Activated CD4-positive, alpha-beta T cell treated with anti-CD3 and anti-CD28 coated beads, Interleukin-2, amount 50 U/mL, for 1 hour (primary cell): ENCODE results near the gene SLC39A11.
"Not testable (repeated sequence)": the region's sequence is repeated elsewhere in the genome, so short reads cannot be mapped to it uniquely, and the experiment has no call there.

Source experiments
- DNase-seq: peaks from one replicate; pipeline ENCODE4 v3.0.0-alpha.2; 2020

The SLC39A11 gene

DNA sequence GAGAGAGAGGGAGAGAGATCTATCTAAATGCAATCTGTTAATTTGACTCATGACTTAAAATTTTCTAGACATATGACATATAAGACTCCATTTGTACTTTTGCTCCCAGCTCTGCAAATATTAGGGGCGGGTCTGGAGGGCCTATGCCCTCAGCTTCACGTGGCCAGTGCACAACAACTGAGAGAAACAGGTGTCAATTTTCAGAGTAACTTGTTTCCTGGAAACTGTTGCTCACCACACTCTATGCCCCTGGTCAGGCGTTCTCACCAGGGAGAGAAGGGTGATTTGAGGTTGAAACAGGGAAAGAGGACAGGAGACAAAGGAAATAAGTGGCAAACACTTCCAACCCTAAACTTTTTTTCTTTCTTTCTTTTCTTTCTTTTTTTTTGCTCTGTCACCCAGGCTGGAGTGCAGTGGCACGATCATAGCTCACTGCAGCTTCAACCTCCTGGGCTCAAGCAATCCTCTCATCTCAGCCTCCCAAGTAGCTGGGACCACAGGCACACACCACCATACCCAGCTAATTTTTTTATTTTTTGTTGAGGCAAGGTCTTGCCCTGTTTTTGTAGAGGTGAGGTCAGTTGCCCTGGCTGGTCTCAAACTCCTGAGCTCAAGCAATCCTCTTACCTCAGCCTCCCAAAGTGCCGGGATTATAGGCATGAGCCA, 270.0 kb downstream of the SLC39A11 start:
- no peak for DNase-seq

DNA sequence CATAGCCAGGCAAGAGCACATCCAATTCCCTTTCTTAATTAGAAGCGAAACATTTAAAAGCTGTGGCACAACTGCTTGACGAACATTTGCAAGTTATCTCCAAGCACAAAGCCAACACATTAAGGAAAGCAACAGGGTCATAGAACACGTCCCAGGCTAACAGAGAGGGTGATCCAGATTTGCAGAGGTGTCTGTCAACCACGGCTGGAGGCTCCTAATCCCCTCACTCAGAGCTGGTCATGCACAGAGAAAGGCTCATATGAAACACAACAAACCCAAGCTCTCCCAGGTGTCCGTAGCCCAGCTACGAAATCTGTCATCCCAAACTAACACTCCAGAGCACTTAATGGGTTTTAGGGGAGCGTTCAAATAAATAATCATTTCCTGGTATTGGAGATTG, 276.1 kb downstream of the SLC39A11 start:
- DNase-seq: no peak

GRCh38 chr17:72813481-72813880, 279.0 kb downstream of the SLC39A11 start:
- DNase-seq: no peak

DNA sequence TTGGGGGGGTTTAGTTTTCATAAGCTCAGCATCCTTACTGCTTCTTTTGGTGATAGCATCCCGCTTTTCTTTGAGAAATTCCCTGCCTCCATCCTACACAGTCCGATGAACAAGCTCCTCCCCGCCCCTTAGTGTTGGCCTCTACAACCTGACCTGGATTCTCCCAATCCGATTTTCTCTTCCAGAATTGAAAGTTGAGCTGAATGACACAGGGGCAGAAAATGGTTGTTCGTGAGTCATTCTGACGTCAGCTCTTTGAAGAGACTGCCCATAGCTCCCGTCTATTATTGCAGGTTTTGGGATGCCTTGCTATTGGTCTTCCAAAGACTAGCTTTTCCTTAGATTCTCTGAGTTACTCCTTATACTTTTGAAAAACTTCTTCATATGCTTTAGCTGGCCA, 279.7 kb downstream of the SLC39A11 start:
- no peak for DNase-seq

DNA sequence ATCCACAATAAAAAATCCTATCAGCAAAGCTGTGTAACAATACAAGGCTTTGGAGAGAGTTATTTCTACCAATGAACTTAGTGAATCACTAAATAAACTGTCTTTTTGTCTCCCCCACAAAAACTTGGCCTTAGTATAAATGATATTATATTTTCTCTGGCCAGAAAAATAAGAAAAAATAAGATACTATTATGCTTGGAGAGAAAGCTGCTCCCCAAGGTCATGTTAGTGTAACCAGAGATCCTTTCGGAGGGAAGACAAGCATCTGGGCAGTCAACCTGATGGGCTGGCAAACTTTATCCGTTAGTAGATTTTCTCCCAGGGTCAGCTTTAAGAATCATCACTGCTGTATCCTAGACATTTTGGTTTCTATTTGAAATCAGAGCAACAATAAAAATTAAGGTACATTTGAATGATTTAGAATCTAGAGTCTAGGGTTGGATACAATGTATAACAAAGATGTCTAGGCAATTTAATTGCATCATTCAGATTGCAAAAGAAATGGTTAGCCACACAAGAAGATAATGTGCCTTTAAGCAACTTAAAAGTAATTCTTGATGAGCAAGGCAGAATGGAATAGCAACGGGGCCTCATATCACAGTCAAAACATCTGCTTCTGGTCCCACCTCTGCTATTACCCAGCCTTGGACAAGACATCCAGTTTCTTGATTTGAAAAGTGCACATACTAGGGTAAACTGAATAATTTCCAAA, 280.4 kb downstream of the SLC39A11 start:
- DNase-seq: no peak

DNA sequence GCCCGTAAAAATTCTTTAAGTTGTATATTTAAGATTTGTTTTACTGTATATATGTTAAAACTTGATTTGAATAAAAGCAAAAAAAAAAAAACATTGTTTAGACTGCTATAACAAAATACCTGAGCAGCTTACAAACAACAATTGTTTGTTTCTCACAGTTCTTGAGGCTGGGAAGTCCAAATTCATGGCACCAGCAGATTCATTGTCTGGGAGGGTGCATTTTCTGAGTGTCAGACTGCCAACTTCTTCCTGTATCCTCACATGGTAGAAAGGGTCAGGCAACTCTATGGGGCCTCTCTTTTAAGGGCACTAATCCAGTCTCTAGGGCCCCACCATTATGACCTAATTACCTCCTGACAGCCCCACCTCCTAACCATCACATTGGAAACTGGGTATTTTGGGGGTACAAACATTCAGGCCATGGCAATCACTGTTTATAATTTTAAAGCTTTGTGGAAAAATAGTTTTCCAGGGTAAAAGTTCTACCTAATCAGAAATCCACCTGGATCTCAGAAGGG, 281.4 kb downstream of the SLC39A11 start:
- no peak for DNase-seq

GRCh38 chr17:72806011-72806410, 286.5 kb downstream of the SLC39A11 start:
- no peak for DNase-seq

DNA sequence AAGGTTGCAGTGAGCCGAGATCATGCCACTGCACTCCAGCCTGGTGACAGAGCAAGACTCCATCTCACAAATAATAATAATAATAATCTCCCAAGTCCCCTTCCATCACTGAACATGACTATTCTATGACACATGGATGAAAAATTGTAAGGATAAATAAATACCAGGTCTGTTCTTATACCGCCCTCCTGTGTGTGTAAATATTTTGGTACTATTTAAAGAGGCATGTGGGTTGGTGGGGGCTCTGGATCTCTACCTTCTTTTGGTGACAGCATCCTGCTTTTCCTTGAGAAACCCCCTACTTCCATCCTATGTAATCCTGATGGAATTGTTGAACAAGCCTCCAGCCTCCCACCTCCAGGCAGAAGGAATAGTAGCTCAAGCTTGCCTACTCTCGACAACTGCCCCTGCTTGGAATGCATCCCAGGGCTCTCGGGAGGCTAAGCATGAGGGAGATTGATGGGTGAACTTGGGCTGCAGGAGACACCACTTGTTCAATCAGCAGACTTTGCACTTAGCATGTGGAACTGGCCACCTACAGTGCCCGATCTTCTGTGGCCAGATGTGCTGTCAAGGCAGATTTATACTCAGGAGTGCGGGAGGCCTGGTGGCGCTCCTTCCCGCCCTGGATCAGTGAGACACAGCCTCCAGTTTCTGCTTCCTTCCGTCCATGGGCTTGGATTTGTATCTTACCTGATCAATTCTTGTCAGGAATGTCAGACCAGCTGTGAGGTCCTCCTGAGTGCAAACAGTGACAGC, 287.4 kb downstream of the SLC39A11 start:
- DNase-seq: no peak

- DNase-seq: no peak
Measured at GRCh38 chr17:72802726-72803125, 289.8 kb downstream of the SLC39A11 start.

DNA sequence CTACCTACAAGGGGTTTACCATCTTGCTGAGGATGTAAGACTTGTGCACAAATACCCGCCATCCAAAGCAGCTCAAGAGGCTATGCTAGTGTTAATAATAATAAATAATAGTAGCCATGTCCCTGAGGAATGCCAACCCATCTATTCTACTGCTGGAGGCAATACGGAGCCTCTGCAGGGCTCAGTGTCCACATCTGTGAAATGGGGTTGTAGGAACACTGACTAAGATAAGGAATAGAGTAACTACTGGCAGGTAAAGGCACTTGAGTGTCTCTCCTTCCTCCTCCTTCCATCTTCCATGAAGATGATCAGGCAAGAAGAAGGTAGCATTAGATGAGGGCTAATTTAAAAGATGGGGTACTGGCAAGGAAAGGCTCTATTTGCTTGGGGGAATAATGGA, 295.3 kb downstream of the SLC39A11 start:
- no peak for DNase-seq

GRCh38 chr17:72795941-72796340, 296.5 kb downstream of the SLC39A11 start:
- DNase-seq: no peak

DNA sequence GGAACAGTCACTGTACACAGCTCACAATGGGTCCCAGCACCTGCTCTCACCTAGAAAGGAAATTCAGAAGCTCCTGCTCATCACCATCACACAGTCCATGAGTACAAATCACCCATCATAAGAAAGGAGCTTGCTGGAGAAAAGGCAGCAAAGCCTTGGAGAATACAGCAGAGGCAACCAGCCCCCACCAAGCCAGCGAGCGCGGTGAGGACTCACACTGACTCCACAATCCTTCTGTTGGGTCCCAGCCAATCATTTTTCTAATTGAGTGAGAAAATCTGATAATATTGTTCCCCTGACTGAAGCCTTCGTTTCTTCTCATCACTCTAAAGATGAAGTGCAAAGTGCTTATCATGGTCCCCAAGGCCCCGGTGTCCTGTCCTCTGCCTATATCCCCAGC, 298.3 kb downstream of the SLC39A11 start:
- DNase-seq: no peak

DNA sequence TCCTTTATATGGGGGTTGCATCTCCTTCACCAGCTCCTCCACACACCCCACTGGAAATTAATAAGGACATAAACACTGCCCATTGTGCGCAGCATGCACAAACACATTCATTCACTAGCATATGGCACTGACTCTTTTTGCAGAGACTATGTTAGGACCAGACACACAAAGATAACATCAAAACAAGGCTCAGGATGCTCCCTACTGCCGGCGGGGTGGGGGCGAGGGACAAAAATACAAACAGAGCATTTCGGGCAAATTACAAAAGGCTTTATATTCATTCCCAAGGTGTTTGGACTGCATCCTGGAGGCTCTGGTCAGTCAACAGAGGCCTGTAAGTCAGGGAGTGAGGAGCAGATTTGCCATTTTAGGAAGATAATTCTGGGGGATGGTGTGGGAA, 299.7 kb downstream of the SLC39A11 start:
- DNase-seq: no peak

DNA sequence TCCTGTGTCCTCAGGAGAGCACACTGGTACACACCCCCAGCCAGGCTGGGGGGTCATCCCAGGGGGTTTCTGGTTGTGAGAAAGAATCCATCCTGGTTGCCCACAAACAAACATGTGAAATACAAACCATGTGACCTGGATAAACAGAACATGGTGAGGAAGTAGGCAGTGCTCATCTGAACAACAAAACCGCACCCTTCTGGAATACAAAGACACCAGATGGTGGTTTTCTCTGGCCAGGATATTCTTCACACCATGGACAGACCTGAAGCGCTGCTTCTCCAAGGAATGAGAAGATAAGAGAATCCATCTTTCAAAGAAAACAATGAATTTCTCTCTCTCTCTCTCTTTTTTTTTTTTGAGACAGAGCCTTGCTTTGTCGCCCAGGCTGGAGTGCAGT, 302.3 kb downstream of the SLC39A11 start:
- DNase-seq: no peak

GRCh38 chr17:72789711-72790110, 302.8 kb downstream of the SLC39A11 start:
- no peak for DNase-seq

- no peak for DNase-seq
Measured at GRCh38 chr17:72788950-72789585, 303.4 kb downstream of the SLC39A11 start.

DNA sequence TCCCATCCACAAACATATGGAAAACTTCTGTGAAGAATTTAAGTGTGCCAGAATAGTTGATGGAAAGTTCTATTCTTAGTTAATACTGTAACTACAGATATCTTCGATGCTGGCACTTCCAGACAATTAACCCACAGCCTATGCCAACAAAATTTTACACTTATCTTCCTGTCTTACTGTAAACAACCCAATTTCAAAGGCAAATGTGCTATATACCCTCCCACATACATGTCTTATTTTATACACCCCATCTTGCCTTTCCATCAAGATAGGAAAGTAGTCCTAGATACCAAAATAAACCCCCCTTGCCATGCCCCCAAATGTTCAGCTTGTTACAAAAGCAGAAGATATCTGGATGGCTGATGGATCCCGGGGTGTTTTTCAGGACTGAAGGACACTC, 306.3 kb downstream of the SLC39A11 start:
- DNase-seq: no peak

GRCh38 chr17:72782985-72783701, 309.3 kb downstream of the SLC39A11 start:
- DNase-seq: no peak

DNA sequence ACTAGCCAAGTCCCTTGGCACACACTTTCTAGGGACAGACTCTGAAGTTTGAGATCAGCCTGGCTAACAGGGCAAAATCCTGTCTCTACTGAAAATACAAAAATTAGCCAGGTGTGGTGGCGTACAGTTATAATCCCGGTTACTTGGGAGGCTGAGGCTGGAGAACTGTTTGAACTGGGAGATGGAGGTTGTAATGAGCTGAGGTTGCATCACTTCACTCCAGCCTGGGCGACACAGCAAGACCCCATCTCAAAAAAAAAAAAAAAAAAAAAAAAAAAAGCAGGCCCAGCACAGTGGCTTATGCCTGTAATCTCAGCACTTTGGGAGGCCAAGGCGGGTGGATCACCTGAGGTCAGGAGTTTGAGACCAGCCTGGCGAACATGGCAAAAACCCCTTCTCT, 310.1 kb downstream of the SLC39A11 start:
- not testable (repeated sequence) for DNase-seq

DNA sequence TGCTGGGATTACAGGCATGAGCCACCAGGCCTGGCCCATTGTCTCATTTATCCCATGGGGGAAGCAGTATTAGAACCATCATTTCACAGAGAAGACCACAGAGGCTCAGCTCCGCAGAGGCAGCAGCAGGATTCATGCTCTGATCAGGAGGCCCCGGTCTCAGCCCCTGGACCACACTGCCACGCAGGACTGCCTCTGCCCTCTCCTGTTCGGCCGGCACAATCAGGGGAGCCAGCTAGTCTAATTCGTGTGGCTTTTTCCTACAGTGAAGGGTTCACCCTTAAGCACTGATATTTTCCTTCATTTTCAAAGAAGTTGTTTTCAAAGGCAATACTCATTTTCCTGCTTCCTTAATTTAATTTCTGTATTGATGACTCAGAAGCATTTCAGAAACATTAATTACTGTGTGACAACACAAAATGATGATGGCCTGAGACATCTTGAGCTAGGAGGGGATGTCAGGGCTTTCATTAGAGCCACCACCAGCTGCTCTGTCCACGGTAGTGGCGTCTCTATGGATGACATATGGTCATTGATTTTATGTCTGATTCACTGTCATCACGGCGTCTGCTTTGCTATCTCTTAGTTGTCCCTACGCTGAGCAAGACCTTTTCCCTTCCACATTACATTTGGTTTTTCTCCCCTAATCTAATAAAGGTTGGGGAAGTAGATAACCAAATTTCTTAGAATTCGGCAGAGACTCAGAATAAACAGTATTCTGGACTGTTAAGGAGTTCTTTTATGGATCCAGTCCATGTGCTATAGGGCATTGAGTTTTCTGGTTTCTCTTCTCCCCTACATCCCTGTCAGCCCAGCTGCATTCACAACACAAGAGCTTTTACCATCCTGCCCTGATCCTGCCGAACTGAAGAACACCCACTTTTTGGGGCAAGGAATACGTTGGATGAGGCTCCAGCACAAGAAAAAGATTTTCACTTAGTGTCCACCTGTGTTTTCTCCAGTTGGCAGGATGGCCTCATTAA, 314.0 kb downstream of the SLC39A11 start:
- DNase-seq: no peak

- no peak for DNase-seq
Measured at GRCh38 chr17:72775919-72776318, 316.6 kb downstream of the SLC39A11 start.
